Sigmoid colon (tissue), 7 donors: ENCODE measurements around the gene TRDMT1. TPM values are rescaled to one million over a fixed set of nuclear protein-coding genes. Genes with fewer than 3 reads are reported as not detected.
A peak's percentile ranks its signal among the peaks of the same experiment; 100 is the strongest.

Source experiments
- DNase-seq: peaks from one replicate; pipeline ENCODE4 v3.0.0-alpha.2; 2019
- H3K27ac ChIP-seq, 4 donors: fragments of 200-600 bp; sonication (generic); one replicate each; pipeline ENCODE4 v1.5.1; 2016 to 2019; ENCODE audit warnings: mild to moderate bottlenecking in 1 of 4
- H3K27me3 ChIP-seq, 3 donors: fragments of 200-600 bp; sonication (generic); one replicate each; pipeline ENCODE4 v1.5.1; 2019; ENCODE audit warnings: mild to moderate bottlenecking in 1 of 3
- H3K36me3 ChIP-seq, 4 donors: fragments of 200-600 bp; sonication (generic); one replicate each; pipeline ENCODE4 v1.5.1; 2016 to 2019
- H3K4me1 ChIP-seq, 4 donors: fragments of 200-600 bp; sonication (generic); one replicate each; pipeline ENCODE4 v1.5.1; 2017 to 2019
- H3K4me3 ChIP-seq, 4 donors: fragments of 200-600 bp; sonication (generic); one replicate each; pipeline ENCODE4 v1.5.1; 2017 to 2019; ENCODE audit warnings: mild to moderate bottlenecking in 2 of 4, moderate library complexity in 1 of 4
- H3K9me3 ChIP-seq, 4 donors: fragments of 200-600 bp in 3 of 4; sonication (generic) in 3 of 4; one replicate each; pipeline versions ENCODE4 v1.5.1 to v1.6.1; 2013 to 2019
- CTCF ChIP-seq, 4 experiments: fragments of 450-650 bp in 3 of 4; fragments of 200-600 bp in 1 of 4; IDR thresholded peaks; one replicate each; pipeline ENCODE4 v1.5.1; 2016 to 2019; ENCODE audit warnings: antibody characterized with exemption in 4 of 4, mild to moderate bottlenecking in 3 of 4, moderate library complexity in 2 of 4
- EP300 ChIP-seq, 4 donors: sonication (generic); formaldehyde crosslinking; IDR thresholded peaks; one replicate each; pipeline ENCODE4 v1.6.1; 2017; ENCODE audit warnings: antibody characterized with exemption in 4 of 4
- POLR2A ChIP-seq, 2 donors: fragments of 450-650 bp; IDR thresholded peaks; one replicate each; pipeline ENCODE4 v1.6.1; 2016; ENCODE audit warnings: antibody characterized with exemption in 2 of 2, mild to moderate bottlenecking in 2 of 2, moderate library complexity in 2 of 2
- POLR2AphosphoS5 ChIP-seq, 4 donors: sonication (generic); formaldehyde crosslinking; IDR thresholded peaks; one replicate each; pipeline ENCODE4 v1.6.1; 2017; ENCODE audit warnings: antibody characterized with exemption in 4 of 4
- WGBS, 2 donors: extraction: QIAGEN DNeasy Blood & Tissue Kit; methylation state at CpG; one replicate each; pipeline ENCODE4 v1.1.7; 2013; 5-methylcytosine and 5-hydroxymethylcytosine counted together
- intact Hi-C: fragments of 100-400 bp; cut with DNase I; formaldehyde crosslinking; loops from one replicate; pipeline ENCODE4 v1.15.1; 2023
- polyA plus RNA-seq, 3 donors: library from polyadenylated mRNA; stranded (reverse); fragments of 200-250 nt; gene quantifications; one replicate each; pipeline ENCODE4 v1.2.3, GENCODE V29; 2013
- total RNA-seq, 4 donors: library from RNA; depleted of rRNA; stranded (reverse); fragments of >200 nt; gene quantifications; one replicate each; pipeline ENCODE4 v1.1.0, GENCODE V29; 2016
- donor health status: healthy with polysubstance abuse.
- donor health status: Bipolar disorder and iron deficiency.
- donor health status: healthy.

Gene TRDMT1
- total and polyA plus RNA-seq, 7 donors, result 1.2 to 13.6 (median 7.5) TPM

GRCh38 chr10:17236468-17237148, 35.1 kb upstream of the TRDMT1 start:
- no peak for DNase-seq
- Histone ChIP-seq H3K4me1 (peaks cover 0 to 40% (median 14%) of the 10 kb centered on the region in 4 donors), H3K36me3 (peaks cover 35 to 66% (median 37%) of the 10 kb centered on the region in 4 donors), H3K27me3 (no peaks in the 10 kb centered on the region), H3K27ac (no peak overlapping the region), H3K4me3 (no peak overlapping the region), H3K9me3 (no peaks in the 10 kb centered on the region)
- WGBS, 2 donors, result 78% methylated on average over 1 of the region's 1 CpG
- TF ChIP-seq EP300 (IDR thresholded peaks at IDR 0.05) (no peak), POLR2AphosphoS5 (IDR thresholded peaks at IDR 0.05) (no peak), CTCF (IDR thresholded peaks at IDR 0.05) (no peak), POLR2A (IDR thresholded peaks at IDR 0.05) (no peak)
- intact Hi-C loops, result no loop called here

- no peak for TF ChIP-seq POLR2A (IDR thresholded peaks at IDR 0.05)
- TF ChIP-seq POLR2AphosphoS5 (IDR thresholded peaks at IDR 0.05), result no peak
- TF ChIP-seq CTCF (IDR thresholded peaks at IDR 0.05), result no peak
- TF ChIP-seq EP300 (IDR thresholded peaks at IDR 0.05), result no peak
- peaks cover 35 to 68% (median 37%) of the 10 kb centered on the region in 4 donors for H3K36me3 ChIP-seq
- H3K4me3 ChIP-seq, result peak overlapping the region in 1 of 4 donors; percentile 13
- WGBS, 2 donors, result 84 to 86% methylated on average over 8 of the region's 8 CpGs
- H3K9me3 ChIP-seq, result no peaks in the 10 kb centered on the region
- no peak for DNase-seq
- intact Hi-C loops, result no loop called here
- peak overlapping the region in 2 of 4 donors; percentile 86 to 97 for H3K27ac ChIP-seq
- peaks cover 0 to 49% (median 23%) of the 10 kb centered on the region in 4 donors for H3K4me1 ChIP-seq
- H3K27me3 ChIP-seq, result no peaks in the 10 kb centered on the region
Measured at GRCh38 chr10:17235136-17235535, 33.7 kb upstream of the TRDMT1 start.

GRCh38 chr10:17234431-17234945, 33.0 kb upstream of the TRDMT1 start:
- peak overlapping the region in 1 of 4 donors; percentile 70 for H3K4me3 ChIP-seq
- WGBS, 2 donors, result 89 to 93% methylated on average over 5 of the region's 5 CpGs
- DNase-seq, result no peak
- no peaks in the 10 kb centered on the region for H3K27me3 ChIP-seq
- intact Hi-C loops, result no loop called here
- peaks cover 0 to 56% (median 23%) of the 10 kb centered on the region in 4 donors for H3K4me1 ChIP-seq
- no peaks in the 10 kb centered on the region for H3K9me3 ChIP-seq
- no peak for TF ChIP-seq POLR2AphosphoS5 (IDR thresholded peaks at IDR 0.05)
- TF ChIP-seq EP300 (IDR thresholded peaks at IDR 0.05), result no peak
- no peak for TF ChIP-seq CTCF (IDR thresholded peaks at IDR 0.05)
- TF ChIP-seq POLR2A (IDR thresholded peaks at IDR 0.05), result no peak
- H3K27ac ChIP-seq, result peak overlapping the region; percentile 23 to 97 (median 72)
- peaks cover 35 to 68% (median 37%) of the 10 kb centered on the region in 4 donors for H3K36me3 ChIP-seq

- Histone ChIP-seq H3K4me3 (peak overlapping the region in 2 of 4 donors; percentile 61 to 70), H3K4me1 (peaks cover 0 to 62% (median 23%) of the 10 kb centered on the region in 4 donors)
- intact Hi-C loops, result no loop called here
Measured at GRCh38 chr10:17233286-17233991, 32.0 kb upstream of the TRDMT1 start.

More at GRCh38 chr10:17233286-17233991, 32.0 kb upstream of the TRDMT1 start:
- Histone ChIP-seq H3K36me3 (peaks cover 35 to 68% (median 37%) of the 10 kb centered on the region in 4 donors), H3K27ac (peak overlapping the region; percentile 58 to 97 (median 92)), H3K9me3 (no peaks in the 10 kb centered on the region), H3K27me3 (no peaks in the 10 kb centered on the region)
- peak; percentile 70 for DNase-seq
- WGBS, 2 donors, result 16 to 60% methylated on average over 14 of the region's 14 CpGs
- TF ChIP-seq POLR2AphosphoS5 (IDR thresholded peaks at IDR 0.05) (peak in 2 of 4 donors; percentile 6 to 25), POLR2A (IDR thresholded peaks at IDR 0.05) (no peak), CTCF (IDR thresholded peaks at IDR 0.05) (no peak), EP300 (IDR thresholded peaks at IDR 0.05) (no peak)
